Right atrium auricular region (tissue), 2 donors: Measurements from ENCODE around the gene GFAP. TPM values are rescaled to one million over a fixed set of nuclear protein-coding genes. Genes with fewer than 3 reads are reported as not detected.

Experiments used
- DNase-seq: peaks from one replicate; pipeline ENCODE4 v3.0.0-alpha.2; 2019; ENCODE audit warnings: low spot score
- H3K27ac ChIP-seq, 2 donors: fragments of 200-600 bp; sonication (generic); 1 replicate in 1 of 2; 2 replicates in 1 of 2; pipeline ENCODE4 v1.5.1; 2016 to 2019
- H3K27me3 ChIP-seq, 2 donors: fragments of 200-600 bp; sonication (generic); one replicate each; pipeline versions ENCODE4 v1.5.1 to v1.6.0; 2017 to 2019
- H3K36me3 ChIP-seq: fragments of 200-600 bp; sonication (generic); one replicate; pipeline ENCODE4 v1.5.1; 2016
- H3K4me1 ChIP-seq, 2 donors: fragments of 200-600 bp; sonication (generic); one replicate each; pipeline versions ENCODE4 v1.5.1 to v1.6.0; 2017 to 2019
- H3K4me3 ChIP-seq, 2 donors: fragments of 200-600 bp; sonication (generic); 1 replicate in 1 of 2; 2 replicates in 1 of 2; pipeline ENCODE4 v1.5.1; 2017 to 2019; ENCODE audit warnings: mild to moderate bottlenecking in 1 of 2, moderate library complexity in 1 of 2
- H3K9me3 ChIP-seq, 2 donors: fragments of 200-600 bp; sonication (generic); one replicate each; pipeline ENCODE4 v1.5.1; 2019
- total RNA-seq, 2 donors: library from RNA; depleted of rRNA; stranded (reverse); fragments of >200 nt; gene quantifications; one replicate each; pipeline ENCODE4 v1.1.0, GENCODE V29; 2016
- TF ChIP-seq, protein P1 (sequence below), 2 donors: fragments of 200-600 bp; sonication (generic); IDR thresholded peaks; one replicate each; pipeline ENCODE4 v1.5.1; 2019; ENCODE audit warnings: antibody characterized with exemption in 2 of 2

GFAP gene
- total RNA-seq, 2 donors from 2014 or later: 4.6 to 5.3 TPM

DNA sequence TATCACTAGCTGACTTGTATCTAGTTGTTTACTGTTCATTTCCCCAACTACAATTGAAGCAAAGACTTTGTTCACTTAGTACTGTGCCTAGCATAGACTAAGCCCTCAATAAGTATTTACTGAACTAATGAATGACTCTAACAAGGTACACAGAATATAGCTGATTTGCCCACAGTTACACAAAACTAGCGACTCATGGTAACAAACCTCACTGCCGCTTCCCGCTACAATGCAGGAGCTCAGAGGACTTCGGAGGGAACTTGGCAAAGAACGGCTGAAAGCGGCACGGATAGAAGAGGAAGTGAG lies 16.6 kb downstream of the GFAP start:
- no peaks in the 10 kb centered on the region for H3K9me3 ChIP-seq
- H3K4me1 ChIP-seq: peaks cover 0 to 22% of the 10 kb centered on the region in 2 donors
- TF ChIP-seq, protein P1, sequence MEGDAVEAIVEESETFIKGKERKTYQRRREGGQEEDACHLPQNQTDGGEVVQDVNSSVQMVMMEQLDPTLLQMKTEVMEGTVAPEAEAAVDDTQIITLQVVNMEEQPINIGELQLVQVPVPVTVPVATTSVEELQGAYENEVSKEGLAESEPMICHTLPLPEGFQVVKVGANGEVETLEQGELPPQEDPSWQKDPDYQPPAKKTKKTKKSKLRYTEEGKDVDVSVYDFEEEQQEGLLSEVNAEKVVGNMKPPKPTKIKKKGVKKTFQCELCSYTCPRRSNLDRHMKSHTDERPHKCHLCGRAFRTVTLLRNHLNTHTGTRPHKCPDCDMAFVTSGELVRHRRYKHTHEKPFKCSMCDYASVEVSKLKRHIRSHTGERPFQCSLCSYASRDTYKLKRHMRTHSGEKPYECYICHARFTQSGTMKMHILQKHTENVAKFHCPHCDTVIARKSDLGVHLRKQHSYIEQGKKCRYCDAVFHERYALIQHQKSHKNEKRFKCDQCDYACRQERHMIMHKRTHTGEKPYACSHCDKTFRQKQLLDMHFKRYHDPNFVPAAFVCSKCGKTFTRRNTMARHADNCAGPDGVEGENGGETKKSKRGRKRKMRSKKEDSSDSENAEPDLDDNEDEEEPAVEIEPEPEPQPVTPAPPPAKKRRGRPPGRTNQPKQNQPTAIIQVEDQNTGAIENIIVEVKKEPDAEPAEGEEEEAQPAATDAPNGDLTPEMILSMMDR (IDR thresholded peaks at IDR 0.05): no peak
- no peaks in the 10 kb centered on the region for H3K27me3 ChIP-seq
- DNase-seq: no peak
- peak overlapping the region; percentile 90 to 92 for H3K27ac ChIP-seq
- H3K36me3 ChIP-seq: peaks cover 7% of the 10 kb centered on the region
- peak overlapping the region; percentile 65 to 81 for H3K4me3 ChIP-seq

DNA sequence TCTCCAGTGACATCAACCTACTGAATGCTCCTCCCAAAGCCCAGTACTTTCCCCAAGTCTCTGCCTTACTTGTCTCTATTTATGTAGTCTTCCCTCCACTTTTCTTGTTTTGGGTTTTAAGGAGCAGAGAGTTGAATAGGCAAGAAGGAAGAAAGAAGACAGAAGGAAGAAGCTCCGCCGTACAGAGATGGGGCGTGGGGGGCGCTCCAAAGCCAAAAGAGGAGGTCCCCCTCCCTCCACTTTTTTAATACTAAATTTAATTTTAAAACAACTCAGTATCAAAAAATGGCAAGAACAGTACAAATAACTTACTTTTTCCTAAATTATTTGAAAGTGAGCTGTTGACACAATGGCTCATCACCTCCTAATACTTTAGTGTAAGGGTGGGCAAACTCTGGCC lies 20.7 kb downstream of the GFAP start:
- H3K4me3 ChIP-seq: no peak overlapping the region
- peaks cover 20% of the 10 kb centered on the region for H3K36me3 ChIP-seq
- TF ChIP-seq, protein P1 (IDR thresholded peaks at IDR 0.05): no peak
- no peaks in the 10 kb centered on the region for H3K27me3 ChIP-seq
- H3K4me1 ChIP-seq: peaks cover 0 to 13% of the 10 kb centered on the region in 2 donors
- DNase-seq: no peak
- H3K9me3 ChIP-seq: no peaks in the 10 kb centered on the region
- no peak overlapping the region for H3K27ac ChIP-seq

GRCh38 chr17:44892250-44892649 lies 23.1 kb downstream of the GFAP start:
- Histone ChIP-seq H3K27ac (no peak overlapping the region), H3K4me3 (no peak overlapping the region), H3K9me3 (no peaks in the 10 kb centered on the region), H3K4me1 (peaks cover 0 to 14% of the 10 kb centered on the region in 2 donors), H3K36me3 (peaks cover 20% of the 10 kb centered on the region), H3K27me3 (no peaks in the 10 kb centered on the region)
- no peak for DNase-seq
- TF ChIP-seq, protein P1 (IDR thresholded peaks at IDR 0.05): no peak

DNA sequence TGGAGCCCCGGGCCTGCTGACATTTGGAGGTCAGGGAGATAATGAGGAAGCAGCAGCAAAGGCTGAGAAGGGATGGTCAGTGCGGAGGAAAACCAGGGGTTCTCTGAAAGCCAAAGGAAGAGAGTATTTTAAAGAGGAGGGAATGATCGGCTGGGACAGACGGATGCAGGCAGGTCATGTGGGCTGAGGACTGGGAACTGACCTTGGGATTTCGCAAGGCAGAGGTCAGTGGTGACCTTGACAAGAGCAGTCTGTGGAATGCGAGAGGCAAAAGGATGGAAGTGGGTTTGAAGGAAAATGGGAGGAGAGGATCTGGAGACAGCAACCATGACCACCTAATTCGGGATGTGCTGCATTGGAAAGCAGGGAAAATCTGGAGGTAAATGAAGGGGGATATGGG lies 26.3 kb downstream of the GFAP start:
- H3K27me3 ChIP-seq: no peaks in the 10 kb centered on the region
- no peaks in the 10 kb centered on the region for H3K9me3 ChIP-seq
- no peak overlapping the region for H3K27ac ChIP-seq
- peaks cover 44% of the 10 kb centered on the region for H3K36me3 ChIP-seq
- no peak overlapping the region for H3K4me3 ChIP-seq
- H3K4me1 ChIP-seq: peaks cover 0 to 14% of the 10 kb centered on the region in 2 donors
- no peak for DNase-seq
- TF ChIP-seq, protein P1 (IDR thresholded peaks at IDR 0.05): no peak

DNA sequence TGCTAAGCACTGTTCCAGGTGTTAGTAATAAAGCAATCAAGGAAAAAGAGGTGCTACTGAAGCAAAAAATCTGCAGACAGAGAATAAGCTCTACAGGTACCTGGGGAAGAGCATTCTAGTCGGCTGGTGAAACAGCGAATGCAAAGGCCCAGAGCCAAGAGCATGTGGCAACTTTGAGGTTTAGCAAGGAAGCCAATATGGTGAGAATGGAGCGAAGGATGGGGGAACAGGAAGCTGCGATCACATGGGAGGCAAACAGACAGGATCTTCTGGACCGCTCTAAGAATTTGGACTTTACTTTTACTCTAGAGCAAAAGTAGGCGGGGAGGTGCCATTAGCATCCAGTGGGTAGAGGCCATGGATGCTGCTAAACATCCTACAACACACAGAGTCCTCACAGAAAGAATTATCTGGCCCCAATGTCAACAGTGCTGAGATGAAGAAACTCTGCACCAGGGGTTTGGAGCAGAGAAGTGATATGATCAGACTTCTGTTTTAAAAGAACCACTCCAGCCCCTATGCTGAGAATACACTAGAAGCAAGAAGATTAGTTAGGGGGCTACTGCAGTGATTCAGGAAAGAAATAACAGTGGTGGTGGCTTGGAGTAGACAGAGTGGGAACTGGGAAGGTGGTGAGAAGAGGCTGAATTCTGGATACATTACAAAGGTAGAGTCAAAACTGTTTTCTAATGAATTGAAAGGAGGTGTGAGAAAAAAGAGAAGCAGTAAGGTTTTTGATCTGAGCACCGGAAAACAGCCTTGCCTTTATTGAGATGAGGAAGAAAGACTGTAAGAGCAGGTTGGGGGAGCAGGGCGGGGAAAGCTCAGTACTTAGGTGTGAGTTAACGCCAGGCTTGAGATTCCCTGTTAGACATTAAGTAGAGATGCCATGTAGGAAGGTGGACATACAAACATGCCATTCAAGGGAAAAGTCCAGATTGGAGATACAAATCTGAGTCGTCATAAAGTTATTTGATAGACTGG lies 27.0 kb downstream of the GFAP start:
- H3K4me3 ChIP-seq: no peak overlapping the region
- H3K9me3 ChIP-seq: no peaks in the 10 kb centered on the region
- DNase-seq: no peak
- TF ChIP-seq, protein P1 (IDR thresholded peaks at IDR 0.05): no peak
- no peak overlapping the region for H3K27ac ChIP-seq
- H3K4me1 ChIP-seq: peaks cover 0 to 14% of the 10 kb centered on the region in 2 donors
- H3K36me3 ChIP-seq: peaks cover 44% of the 10 kb centered on the region
- H3K27me3 ChIP-seq: no peaks in the 10 kb centered on the region
